H9 (cell line): ENCODE data around the gene MAML3. TPM values are rescaled to one million over a fixed set of nuclear protein-coding genes. Genes with fewer than 3 reads are reported as not detected.

ENCODE experiments used
- DNase-seq: peaks from one replicate; pipeline ENCODE4 v3.0.0-alpha.2; 2017
- H2AFZ ChIP-seq: one replicate; pipeline ENCODE4 v1.6.1; 2013; ENCODE audit warnings: mild to moderate bottlenecking, low read length, control low read depth, moderate library complexity
- H2AK5ac ChIP-seq: 2 replicates; pipeline ENCODE4 v1.6.1; 2013; ENCODE audit warnings: low read length, control low read depth, mixed read lengths; ENCODE audit not compliant: insufficient read length
- H2BK120ac ChIP-seq: one replicate; pipeline ENCODE4 v1.6.1; 2013; ENCODE audit warnings: low read depth, mild to moderate bottlenecking, low read length, control low read depth, inconsistent platforms; ENCODE audit not compliant: poor library complexity, severe bottlenecking
- H2BK12ac ChIP-seq: 2 replicates; pipeline ENCODE4 v1.6.1; 2013; ENCODE audit warnings: low read length, control low read depth, mixed read lengths, low read depth; ENCODE audit not compliant: insufficient read length
- H2BK15ac ChIP-seq: 2 replicates; pipeline ENCODE4 v1.6.1; 2013; ENCODE audit warnings: low read depth, low read length, control low read depth
- H2BK20ac ChIP-seq: one replicate; pipeline ENCODE4 v1.6.1; 2013; ENCODE audit warnings: low read depth, mild to moderate bottlenecking, low read length, control low read depth, inconsistent platforms; ENCODE audit not compliant: poor library complexity, severe bottlenecking
- H2BK5ac ChIP-seq: 2 replicates; pipeline ENCODE4 v1.6.1; 2013; ENCODE audit warnings: low read length, control low read depth, mixed read lengths; ENCODE audit not compliant: insufficient read length
- H3K14ac ChIP-seq: 2 replicates; pipeline ENCODE4 v1.6.1; 2013; ENCODE audit warnings: low read length, control low read depth; ENCODE audit not compliant: insufficient read depth
- H3K18ac ChIP-seq: 2 replicates; pipeline ENCODE4 v1.6.1; 2013; ENCODE audit warnings: low read depth, mild to moderate bottlenecking, mixed read lengths, low read length, control low read depth; ENCODE audit not compliant: insufficient read length
- H3K23ac ChIP-seq: 2 replicates; pipeline ENCODE4 v1.6.1; 2013; ENCODE audit warnings: low read length, control low read depth, mixed read lengths, low read depth; ENCODE audit not compliant: insufficient read length
- H3K23me2 ChIP-seq: 2 replicates; pipeline ENCODE4 v1.6.1; 2013; ENCODE audit warnings: low read depth, mild to moderate bottlenecking, mixed read lengths, low read length, control low read depth; ENCODE audit not compliant: insufficient read length, poor library complexity, severe bottlenecking
- H3K27ac ChIP-seq: 2 replicates; pipeline ENCODE4 v1.5.1; 2013; ENCODE audit warnings: low read length, control low read depth, mixed read lengths, low read depth; ENCODE audit not compliant: insufficient read length
- H3K27me3 ChIP-seq: 2 replicates; pipeline ENCODE4 v1.6.1; 2013; ENCODE audit warnings: low read length, control low read depth, inconsistent platforms; ENCODE audit not compliant: insufficient read depth
- H3K4ac ChIP-seq: 2 replicates; pipeline ENCODE4 v1.6.1; 2013; ENCODE audit warnings: low read depth, mild to moderate bottlenecking, control low read depth, inconsistent platforms, low read length, moderate library complexity
- H3K4me1 ChIP-seq: 2 replicates; pipeline ENCODE4 v1.6.1; 2013; ENCODE audit warnings: low read length, control low read depth, inconsistent platforms; ENCODE audit not compliant: insufficient read depth
- H3K4me2 ChIP-seq: 2 replicates; pipeline ENCODE4 v1.6.1; 2013; ENCODE audit warnings: low read length, control low read depth, mixed read lengths; ENCODE audit not compliant: insufficient read length, insufficient read depth
- H3K56ac ChIP-seq: 2 replicates; pipeline ENCODE4 v1.6.1; 2013; ENCODE audit warnings: low read depth, mild to moderate bottlenecking, mixed read lengths, low read length, control low read depth; ENCODE audit not compliant: insufficient read length
- H3K79me1 ChIP-seq: 2 replicates; pipeline ENCODE4 v1.6.1; 2013; ENCODE audit warnings: low read depth, mild to moderate bottlenecking, moderate library complexity, low read length, control low read depth, inconsistent platforms; ENCODE audit not compliant: insufficient read depth, poor library complexity, severe bottlenecking
- H3K79me2 ChIP-seq: 2 replicates; pipeline ENCODE4 v1.6.1; 2013; ENCODE audit warnings: low read length, control low read depth, inconsistent platforms; ENCODE audit not compliant: insufficient read depth
- H3K9ac ChIP-seq: 2 replicates; pipeline ENCODE4 v1.6.1; 2013; ENCODE audit warnings: low read length, control low read depth, mixed read lengths; ENCODE audit not compliant: insufficient read length; ENCODE audit errors: extremely low read depth
- H3K9me3 ChIP-seq: one replicate; pipeline ENCODE4 v1.6.1; 2013; ENCODE audit warnings: low read depth, low read length, inconsistent platforms; ENCODE audit not compliant: control insufficient read depth
- H3T11ph ChIP-seq: one replicate; pipeline ENCODE4 v1.6.1; 2013; ENCODE audit warnings: mild to moderate bottlenecking, low read length, control low read depth, inconsistent platforms
- H4K20me1 ChIP-seq: one replicate; pipeline ENCODE4 v1.6.1; 2013; ENCODE audit not compliant: control insufficient read depth, insufficient read length, insufficient read depth
- H4K5ac ChIP-seq: 2 replicates; pipeline ENCODE4 v1.6.1; 2013; ENCODE audit warnings: low read depth, mild to moderate bottlenecking, mixed read lengths, low read length, control low read depth; ENCODE audit not compliant: insufficient read length
- H4K8ac ChIP-seq: replicated peaks from 2 replicates; pipeline ENCODE4 v1.6.1; 2013; ENCODE audit warnings: low read length, control low read depth, mixed read lengths, low read depth; ENCODE audit not compliant: insufficient read length
- H4K91ac ChIP-seq: 2 replicates; pipeline ENCODE4 v1.6.1; 2013; ENCODE audit warnings: low read depth, mild to moderate bottlenecking, moderate library complexity, mixed read lengths, low read length, control low read depth; ENCODE audit not compliant: insufficient read length
- H3K27ac Mint-ChIP-seq, 3 experiments: 2 replicates in 2 of 3; 3 replicates in 1 of 3; pipeline ENCODE4 v1.8.0; 2020 to 2021; ENCODE audit warnings: mixed read lengths in 3 of 3, mild to moderate bottlenecking in 1 of 3, moderate library complexity in 1 of 3
- H3K27me3 Mint-ChIP-seq: 2 replicates; pipeline ENCODE4 v1.8.0; 2021; ENCODE audit warnings: low read depth, mild to moderate bottlenecking, moderate library complexity, mixed read lengths
- H3K36me3 Mint-ChIP-seq, 3 experiments: 2 replicates in 2 of 3; 3 replicates in 1 of 3; pipeline ENCODE4 v1.8.0; 2020 to 2021; ENCODE audit warnings: low read depth in 3 of 3, mixed read lengths in 3 of 3; ENCODE audit not compliant: insufficient read depth in 1 of 3
- H3K4me1 Mint-ChIP-seq, 2 experiments: 2 replicates each; pipeline ENCODE4 v1.8.0; 2020; ENCODE audit warnings: mixed read lengths in 2 of 2
- H3K4me3 Mint-ChIP-seq, 2 experiments: 2 replicates in 1 of 2; 3 replicates in 1 of 2; pipeline ENCODE4 v1.8.0; 2020 to 2021; ENCODE audit warnings: mild to moderate bottlenecking in 2 of 2, mixed read lengths in 2 of 2, moderate library complexity in 1 of 2
- H3K9me3 Mint-ChIP-seq, 2 experiments: 2 replicates in 1 of 2; 3 replicates in 1 of 2; pipeline ENCODE4 v1.8.0; 2020; ENCODE audit warnings: mild to moderate bottlenecking in 2 of 2, mixed read lengths in 2 of 2, moderate library complexity in 1 of 2
- CTCF ChIP-seq: fragments of 200-600 bp; sonication (generic); conservative IDR thresholded peaks from 3 replicates; pipeline ENCODE4 v1.8.0; 2021; ENCODE audit warnings: antibody characterized with exemption, mild to moderate bottlenecking
- WGBS: extraction: QIAGEN DNeasy Blood & Tissue Kit; methylation state at CpG from one replicate; pipeline ENCODE4 v1.1.7; 2013; ENCODE audit warnings: missing lambda C conversion rate, low lambda C conversion rate, mixed read lengths; ENCODE audit not compliant: insufficient read length; ENCODE audit errors: extremely low coverage; 5-methylcytosine and 5-hydroxymethylcytosine counted together
- total RNA-seq: library from RNA; stranded (reverse); gene quantifications from 2 replicates; pipeline ENCODE4 v1.2.1, GENCODE V29; 2021

MAML3 gene
- total RNA-seq, 1 experiment from 2014 or later, result 3.9 TPM

- Histone ChIP-seq H2BK12ac (no peak overlapping the region), H2AK5ac (no peak overlapping the region), H4K8ac (no peak overlapping the region), H2BK5ac (no peak overlapping the region), H3K14ac (no peak overlapping the region), H3K79me1 (no peaks in the 10 kb centered on the region), H3K9me3 (no peaks in the 10 kb centered on the region), H2AFZ (no peak overlapping the region), H3K27ac (no peak overlapping the region), H3K23me2 (no peaks in the 10 kb centered on the region), H3T11ph (no peak overlapping the region), H4K91ac (no peak overlapping the region), H4K20me1 (no peaks in the 10 kb centered on the region), H2BK15ac (no peak overlapping the region), H3K9ac (no peak overlapping the region), H2BK120ac (no peak overlapping the region), H3K18ac (no peak overlapping the region), H3K79me2 (no peaks in the 10 kb centered on the region), H3K4me2 (no peak overlapping the region), H2BK20ac (no peak overlapping the region), H3K23ac (no peak overlapping the region), H3K56ac (no peak overlapping the region), H3K27me3 (no peaks in the 10 kb centered on the region), H3K4ac (no peak overlapping the region), H4K5ac (no peak overlapping the region), H3K4me1 (peaks cover 11% of the 10 kb centered on the region; the same call in 1 of the 2 replicates)
- Mint-ChIP-seq H3K4me1 (peaks cover 22 to 31% of the 10 kb centered on the region in 2 experiments), H3K36me3 (no peaks in the 10 kb centered on the region), H3K4me3 (no peak overlapping the region), H3K9me3 (no peaks in the 10 kb centered on the region), H3K27ac (no peak overlapping the region), H3K27me3 (no peaks in the 10 kb centered on the region; the same call in 1 of the 2 replicates)
- no CpG with 5 or more reads among the region's 7 CpGs for WGBS
- no peak for DNase-seq
- TF ChIP-seq CTCF, result no peak
These were observed 55.4 kb downstream of the MAML3 start for GRCh38 chr4:140098455-140099160.
